Hematopoietic multipotent progenitor cell treated with erythropoietin and hydrocortisone succinate and interleukin-3 and kit ligand, for 8 days (in vitro differentiated cells): ENCODE data around the gene ACVR1B.
A peak's percentile ranks its signal among the peaks of the same experiment; 100 is the strongest.

ENCODE experiments used
- DNase-seq: peaks from one replicate; pipeline ENCODE4 v3.0.0-alpha.2; 2015

Gene ACVR1B

DNA sequence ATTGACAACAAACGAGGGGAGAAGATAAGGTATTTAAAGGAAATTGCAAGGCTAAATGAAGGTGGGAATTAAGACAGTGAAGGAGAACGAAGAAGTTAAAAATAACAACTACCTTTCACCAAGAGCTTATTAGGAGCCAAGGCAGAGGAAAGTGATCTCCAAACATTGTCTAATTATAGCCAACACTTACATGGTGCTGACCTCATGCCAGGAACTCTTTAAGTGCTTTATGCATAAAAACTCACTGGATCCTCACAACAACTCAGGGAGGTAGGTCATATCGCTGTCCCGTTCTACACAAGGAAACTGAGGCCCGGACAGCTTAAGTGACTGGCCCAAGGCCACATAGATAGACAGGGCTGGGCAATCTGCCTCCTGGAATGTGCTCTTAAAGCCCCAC is 74.8 kb downstream of the ACVR1B start:
- DNase-seq = no peak

DNA sequence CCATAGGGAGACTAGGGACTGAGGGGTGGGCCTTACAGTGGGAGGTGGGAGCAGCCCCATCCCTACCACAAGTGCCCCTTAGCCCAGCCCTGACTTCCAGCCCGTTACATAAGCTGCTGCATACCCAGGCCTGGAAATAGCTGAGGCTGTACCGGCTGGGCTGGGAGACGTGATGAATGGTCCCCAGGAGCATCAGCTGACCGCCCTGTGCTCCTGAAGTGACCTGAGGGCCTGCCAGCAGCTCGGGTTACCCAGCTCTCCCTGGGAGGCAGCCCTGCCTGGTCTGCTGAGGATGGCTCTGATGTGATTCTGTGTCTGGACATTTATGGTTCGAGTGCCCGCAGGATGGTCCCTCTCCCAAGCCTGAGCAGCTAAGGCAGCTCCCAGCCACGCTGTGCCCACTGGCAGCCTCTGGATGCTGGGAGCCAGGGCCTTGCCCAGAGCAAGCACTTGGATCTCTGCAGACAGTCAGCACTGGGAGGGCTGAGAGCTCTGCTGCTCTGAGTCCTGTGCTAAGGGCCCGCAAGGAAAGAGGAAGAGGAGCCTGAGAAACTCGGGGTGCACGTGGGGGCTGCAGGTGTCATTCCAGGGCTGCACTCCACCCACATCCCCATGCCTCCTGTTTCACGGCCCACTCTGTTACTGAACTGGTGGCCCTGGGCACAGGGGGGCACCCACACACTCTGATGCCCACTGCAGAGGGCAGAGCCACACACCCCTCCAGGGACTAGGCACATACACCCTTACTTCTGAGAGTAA is 75.8 kb downstream of the ACVR1B start:
- DNase-seq = no peak

DNA sequence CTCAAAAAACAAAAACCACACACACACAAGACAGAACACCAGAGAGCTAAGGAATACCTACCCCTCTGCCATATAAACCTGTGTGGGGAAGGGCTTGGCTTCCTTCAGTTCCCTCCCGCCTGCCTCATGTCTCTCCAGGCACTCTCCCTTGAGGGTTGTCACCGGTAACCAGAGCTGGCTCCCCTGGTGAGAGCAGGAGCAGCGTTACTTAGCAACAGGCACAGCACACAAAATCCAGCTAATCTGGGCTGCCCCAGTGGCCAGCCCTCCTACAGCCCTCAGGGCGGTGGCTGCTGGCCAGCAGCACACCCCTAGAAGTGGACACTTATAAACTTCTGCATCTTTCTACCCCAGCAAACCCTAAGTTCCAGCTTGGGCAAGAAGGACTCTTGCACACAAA is 78.2 kb downstream of the ACVR1B start:
- DNase-seq = no peak

DNA sequence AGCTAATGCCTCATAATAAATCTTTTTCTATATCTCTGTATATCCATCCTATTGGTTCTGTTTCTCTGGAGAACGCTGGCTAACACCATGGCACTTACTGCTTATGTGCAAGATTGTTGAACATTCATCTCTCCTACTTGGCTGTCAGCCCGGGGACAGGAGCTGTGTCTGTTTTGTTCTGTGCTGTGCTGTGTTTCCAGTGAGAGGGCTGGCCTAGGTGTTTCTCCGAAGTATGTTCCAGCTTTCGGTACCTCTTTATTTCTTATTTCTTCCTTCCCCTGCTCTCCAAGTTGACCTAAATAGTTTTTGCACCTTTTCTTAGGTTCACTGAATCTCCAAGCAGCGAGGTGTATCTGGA is 80.9 kb downstream of the ACVR1B start:
- DNase-seq = no peak

DNA sequence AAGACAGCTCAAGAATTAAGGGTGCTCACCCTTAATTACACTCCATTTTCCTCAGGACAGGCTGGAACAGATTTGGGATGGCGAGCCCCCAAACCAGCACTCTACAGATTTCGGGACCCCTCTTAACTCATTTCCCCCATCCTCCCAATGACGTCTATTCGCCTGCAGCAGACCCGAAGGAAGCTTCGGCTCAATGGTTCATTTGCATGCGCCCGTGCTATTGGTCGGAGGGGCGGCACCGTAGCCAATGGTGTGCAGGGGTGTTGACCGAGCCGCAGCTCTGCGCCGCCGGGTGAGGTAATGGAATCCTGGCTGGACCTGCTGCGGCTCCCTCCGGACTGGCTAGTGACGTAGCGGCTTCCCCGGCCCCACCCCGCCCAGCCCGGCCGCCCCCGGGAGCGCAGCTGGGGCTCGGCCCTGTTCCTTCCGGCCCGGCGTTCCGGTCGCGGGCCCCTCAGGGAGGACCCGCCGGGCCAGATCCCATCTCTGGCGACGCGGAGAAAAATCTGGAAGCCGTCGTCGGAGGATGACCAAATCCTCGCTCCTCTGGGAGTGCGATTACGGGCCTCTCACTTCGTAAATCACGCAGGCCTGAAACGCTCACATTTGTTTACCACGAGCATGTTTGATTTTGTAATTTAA is 81.4 kb downstream of the ACVR1B start:
- peak; percentile 91 for DNase-seq

DNA sequence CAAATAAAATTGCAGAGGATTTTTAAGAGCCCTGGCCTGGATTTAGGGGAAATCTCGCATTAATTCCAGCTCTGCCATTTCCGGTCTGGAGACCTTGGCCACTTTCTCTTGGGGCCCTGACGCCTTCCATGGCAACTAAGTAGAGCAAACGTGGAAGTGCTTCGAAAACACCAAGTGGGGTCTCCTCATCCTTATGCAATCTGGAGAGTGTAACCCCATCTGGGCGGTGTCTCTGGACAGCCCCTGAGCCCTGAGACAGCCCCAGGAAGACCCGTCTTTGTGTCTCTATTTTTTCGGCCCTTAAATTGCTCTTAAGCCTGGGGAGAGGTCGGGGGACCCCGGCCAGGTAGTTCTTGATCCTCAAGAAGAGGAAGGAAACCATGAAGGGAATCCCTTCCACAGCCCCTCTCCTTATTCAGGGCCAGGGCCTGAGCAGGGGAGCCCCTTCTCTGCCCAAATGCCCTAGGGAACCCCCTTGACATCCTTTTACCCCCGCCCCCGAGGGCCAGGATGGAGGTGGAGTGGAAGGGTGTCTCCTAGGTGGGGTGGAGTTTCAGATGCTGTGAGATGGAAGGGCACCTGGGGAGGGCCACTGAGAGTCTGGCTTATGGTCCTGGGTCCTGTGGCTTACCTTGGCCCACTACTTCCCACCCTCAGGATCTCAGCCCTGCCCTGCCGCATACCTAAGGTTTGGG is 82.1 kb downstream of the ACVR1B start:
- no peak for DNase-seq

DNA sequence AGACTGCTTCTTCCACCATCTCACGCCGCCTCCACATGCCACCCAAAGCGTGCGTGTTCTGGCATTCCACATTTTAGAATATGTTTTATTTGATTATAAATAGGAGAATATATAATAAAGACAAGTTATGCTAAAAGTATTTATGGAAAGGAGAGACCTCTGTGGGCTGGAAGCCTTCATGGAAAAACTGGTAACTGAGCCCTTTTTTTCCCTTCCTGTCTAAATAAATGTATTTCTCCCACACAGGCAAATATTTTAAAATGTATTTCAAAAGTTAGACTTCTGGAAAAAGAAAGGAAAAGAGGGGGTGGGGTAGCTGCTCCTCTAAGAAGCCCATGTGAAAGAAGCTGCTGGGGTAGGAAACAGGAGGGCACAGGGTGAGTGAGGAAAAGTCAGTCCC is 83.7 kb downstream of the ACVR1B start:
- DNase-seq = no peak

DNA sequence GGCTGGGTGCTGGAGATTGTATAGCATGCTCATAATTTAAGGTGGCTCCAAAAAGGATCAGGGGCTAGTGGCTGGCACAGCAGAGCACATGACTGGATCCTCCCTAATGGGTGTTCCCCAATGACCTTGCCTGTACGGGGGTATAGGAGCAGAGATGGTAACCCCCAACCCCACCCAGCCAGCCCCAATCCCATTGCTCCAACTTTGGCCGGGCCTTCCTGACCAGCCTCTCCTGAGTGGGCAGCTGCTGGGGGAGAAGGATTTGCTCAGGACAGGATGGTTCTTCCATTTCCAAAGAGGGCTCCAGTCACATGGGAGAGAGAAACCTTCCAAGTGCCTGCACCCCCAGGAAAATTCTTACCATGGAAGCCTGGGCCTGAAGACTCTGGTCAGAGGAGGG is 84.4 kb downstream of the ACVR1B start:
- no peak for DNase-seq

DNA sequence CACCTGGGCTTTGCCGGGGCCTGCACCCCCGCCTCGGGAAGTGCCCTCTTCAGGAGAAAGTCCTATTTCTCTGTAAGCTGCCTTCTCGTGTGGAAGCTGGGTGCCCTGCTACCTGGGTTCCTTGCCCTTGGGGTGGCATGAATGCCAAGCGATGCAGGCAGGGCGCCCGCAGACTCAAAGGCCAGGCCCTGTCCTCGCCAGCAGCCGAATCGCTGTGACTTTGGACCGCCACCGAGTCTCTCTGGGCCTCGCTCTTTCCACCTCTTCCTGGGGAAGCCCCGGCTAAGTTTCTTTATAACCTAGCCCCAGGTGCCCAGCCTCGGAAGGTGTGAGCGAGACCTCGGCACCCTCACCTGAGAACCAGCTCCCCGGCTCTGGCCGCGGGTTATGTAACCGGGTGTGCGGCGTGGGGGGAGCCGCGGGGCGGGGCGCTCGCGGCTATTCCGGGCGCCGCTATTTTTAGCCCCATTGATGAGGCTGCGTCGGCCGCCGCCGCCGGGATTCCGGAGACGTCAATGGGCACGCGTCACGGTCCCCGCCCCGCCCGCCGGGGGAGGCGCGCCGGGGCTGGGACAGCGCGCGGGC is 85.2 kb downstream of the ACVR1B start:
- peak; percentile 19 for DNase-seq

DNA sequence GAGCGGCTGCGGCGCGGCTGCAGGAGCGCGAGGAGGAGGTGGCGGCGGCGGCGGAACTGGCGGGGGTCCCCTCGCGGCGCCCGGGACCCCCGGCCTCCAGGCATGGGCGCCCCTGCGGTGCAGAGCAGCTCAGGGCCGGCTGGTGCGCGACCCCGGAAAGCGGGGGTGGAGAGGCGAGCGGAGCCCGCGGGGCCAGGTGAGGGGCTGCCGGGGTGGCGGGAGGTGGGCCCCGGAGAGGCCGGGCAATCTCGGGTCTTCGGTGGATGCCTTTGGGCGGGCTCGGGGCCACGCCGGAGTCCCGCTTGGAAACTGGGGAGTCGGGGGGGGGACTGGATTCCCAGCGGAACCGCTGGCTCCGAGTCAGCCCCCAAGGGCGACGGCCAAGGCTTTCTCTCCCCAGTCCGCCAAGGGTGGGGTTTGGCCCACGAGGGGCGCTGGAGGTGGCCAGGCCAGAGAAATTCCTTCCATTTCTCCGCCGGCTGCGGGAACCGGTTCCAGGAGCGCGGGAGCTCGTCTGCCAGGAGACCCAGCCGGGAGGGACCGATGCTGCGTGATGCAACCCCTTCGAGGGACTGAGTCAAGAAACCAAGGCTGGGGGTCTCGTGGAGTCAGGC is 85.9 kb downstream of the ACVR1B start:
- no peak for DNase-seq

DNA sequence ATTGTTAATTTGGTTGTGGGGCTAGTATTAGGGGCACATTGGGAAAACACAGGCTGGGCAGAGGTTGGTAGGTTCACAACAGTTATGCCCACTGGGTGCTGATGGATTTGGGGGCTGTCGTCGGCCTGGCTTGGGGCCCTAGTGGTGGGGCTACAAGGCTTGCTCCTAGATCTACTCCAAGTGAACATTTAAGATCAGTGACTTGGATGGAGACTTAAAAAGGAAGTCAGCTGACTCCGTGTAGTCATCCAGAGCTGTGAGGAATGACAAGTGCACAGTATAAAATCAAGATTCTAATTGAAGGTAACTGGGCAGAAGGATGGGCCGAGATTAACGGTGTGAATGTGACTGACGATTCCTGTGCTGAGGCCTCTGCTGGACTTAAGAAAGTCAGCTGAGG is 86.9 kb downstream of the ACVR1B start:
- no peak for DNase-seq

DNA sequence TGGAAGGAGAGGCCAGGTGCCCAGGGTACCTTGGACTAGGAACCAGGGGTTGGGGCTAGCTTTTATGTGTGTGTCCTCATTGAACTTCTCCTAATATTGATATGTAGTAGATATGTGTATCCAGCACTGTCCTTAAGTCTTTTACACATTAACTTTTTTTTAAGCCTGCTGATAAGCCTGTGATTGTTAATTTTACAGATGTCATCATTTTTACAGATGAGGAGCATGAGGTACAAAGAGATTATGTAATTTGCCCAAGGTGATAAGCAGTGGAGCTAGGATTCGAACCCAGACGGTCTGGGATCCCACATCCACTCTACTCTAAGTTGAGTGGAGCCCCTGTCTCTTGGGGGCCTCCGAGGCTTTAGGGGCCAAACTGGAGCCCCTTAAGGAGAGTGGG is 89.5 kb downstream of the ACVR1B start:
- no peak for DNase-seq

DNA sequence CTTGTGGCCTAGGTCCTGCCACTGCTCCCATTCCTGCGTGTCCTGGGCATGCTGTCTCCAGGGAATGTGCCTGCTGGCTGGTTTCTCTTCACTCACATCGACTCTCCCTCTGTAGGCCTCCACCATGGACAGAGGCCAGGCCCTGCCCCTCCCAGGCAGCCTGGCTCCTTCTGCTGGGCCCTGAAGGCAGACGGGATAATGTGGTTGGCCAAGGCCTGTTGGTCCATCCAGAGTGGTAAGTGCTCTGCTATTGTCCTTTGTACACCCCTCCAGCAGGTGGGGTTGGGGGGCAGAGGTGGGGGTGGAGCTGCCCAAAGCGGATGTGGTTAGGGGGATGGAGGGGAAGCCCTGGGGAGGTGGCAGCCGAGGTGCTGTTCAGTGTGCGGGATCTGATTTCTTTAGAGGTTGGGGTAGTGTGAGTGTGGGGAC is 90.2 kb downstream of the ACVR1B start:
- no peak for DNase-seq

DNA sequence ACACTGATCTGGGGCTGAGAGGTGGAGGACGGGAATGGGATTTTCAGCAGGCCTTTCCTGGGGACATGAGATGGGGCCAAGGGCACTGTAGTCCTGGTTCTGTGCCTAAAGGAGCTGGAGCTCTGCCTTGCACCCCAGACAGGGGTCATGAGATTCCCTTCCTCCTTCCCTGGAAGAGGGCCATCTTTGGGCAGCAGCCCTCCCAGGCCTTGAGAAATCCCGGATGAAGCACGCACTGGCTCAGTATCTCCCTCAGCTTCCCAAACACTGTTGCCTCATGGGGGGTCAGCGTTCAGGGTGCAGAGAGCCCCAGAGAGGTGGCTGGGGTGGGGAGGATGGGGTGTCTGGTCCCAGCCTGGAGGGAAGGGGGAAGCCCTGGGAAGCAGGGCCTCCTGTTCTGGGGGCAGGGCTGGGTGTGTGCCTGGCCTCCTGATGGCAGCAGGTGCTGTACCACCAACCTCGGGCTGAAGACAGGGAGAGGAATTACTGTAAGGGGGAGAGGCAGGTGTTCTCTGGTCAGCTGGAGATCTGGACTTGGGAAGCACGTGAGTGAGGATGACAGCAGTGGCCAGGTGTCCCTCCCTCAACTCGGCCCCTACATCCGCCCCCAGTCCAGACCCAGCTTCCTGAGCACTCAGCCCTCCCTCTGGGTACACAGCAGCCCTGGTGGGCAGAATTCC is 91.3 kb downstream of the ACVR1B start:
- DNase-seq = no peak

DNA sequence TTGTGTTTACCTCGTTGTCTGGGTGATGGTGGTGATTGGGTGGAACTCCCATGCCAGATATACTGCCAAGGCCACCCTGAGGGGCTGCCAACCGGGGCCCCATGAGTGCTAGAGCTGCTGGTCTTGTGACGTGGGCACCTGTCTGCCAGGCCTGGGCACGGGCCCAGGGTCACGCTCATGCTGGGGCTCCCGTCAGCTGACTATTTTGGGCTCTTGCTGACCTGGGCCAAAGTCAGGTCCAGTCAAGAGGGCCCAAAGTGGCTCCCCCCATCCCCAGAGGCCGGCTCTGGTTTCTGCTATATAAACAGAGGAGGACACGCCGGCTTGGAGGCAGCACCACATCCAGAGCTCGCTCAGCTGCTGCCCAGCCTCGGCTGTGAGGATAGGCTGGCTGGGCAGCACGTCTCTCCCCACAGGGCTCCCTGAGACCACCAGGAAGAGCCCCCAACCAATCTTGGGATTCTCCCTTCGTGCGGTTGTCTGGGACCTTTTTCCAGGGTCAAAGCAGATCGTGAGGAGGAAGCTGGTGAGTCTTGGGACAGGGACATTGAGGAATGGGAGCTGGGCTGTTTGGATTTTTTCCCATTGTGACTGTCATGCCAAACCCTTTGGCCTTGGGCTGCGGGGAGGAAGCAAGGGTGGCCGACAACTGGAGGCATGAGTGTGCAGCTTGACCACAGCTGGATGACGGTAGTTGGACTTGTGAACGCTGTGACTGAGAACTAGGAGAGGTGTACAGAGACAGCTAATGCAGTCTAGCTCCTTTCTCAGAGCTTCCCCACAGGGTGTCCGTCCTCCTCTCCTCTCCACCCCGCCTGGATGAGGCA is 92.1 kb downstream of the ACVR1B start:
- no peak for DNase-seq

DNA sequence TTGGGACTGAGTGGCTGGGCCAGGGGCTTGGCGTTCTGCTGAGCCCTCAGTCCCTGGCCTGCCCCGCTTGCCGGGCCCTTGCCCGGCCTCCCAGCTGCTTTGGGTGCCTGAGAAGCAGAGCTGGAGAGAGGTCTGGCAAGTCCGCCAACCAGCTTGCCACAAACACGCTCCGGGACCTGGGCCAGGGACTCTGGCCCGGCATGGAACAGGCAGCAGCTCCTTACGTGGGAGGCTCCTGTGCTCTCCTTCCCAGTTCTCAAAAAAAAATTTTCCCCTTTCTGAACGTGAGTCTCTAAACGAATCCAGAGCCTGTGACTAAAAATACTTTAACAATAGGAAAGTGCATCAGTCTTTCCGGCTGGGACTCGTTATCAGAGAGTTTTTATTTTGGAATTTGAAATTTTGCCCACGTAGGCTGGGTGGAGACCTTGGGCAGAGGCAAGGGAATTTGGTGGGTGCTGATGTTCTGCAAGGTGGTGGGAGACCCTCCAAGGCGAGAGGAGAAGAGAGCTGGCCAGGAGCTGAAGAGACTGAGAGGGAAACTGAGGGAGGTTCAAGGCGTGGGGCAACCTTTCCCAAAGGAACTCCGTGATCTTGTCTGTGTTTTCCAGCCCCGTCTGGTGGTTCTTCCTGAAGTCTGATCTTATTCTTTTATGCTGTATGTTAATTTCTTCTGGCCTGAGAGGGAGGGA is 92.9 kb downstream of the ACVR1B start:
- DNase-seq = no peak

DNA sequence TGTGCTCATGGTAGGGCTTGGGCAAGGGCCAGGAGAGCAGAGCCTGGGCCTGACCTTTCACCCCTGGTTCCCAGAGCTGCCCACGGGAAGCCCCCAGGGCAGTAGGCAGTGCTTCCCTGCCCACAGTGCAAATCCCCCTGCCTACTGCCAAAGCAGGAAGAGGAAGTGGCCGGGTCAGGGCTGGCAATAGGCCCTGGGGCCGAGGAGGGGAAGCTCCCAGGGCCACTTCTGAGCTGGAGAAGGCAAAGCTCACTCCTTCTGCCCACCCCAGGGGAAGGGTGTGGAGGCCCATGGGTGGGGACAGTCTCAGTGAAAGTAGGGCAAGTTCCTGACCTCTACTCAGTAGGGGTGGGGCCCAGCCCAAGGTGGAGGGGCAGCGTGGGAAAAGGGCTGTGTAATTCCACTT is 94.3 kb downstream of the ACVR1B start:
- DNase-seq = no peak
